HG02852 (cell line): ENCODE measurements around the gene FBXO22.

ENCODE experiments used
- ATAC-seq: cut with Tn5 transposase; IDR thresholded peaks from one replicate; pipeline ENCODE4 v1.9.1; 2021; ENCODE audit warnings: mild to moderate bottlenecking, moderate library complexity; ENCODE audit not compliant: unreplicated experiment

Gene FBXO22

GRCh38 chr15:75918135-75918534 is 14.5 kb downstream of the FBXO22 start:
- ATAC-seq, result no peak

GRCh38 chr15:75920079-75920478 is 16.4 kb downstream of the FBXO22 start:
- no peak for ATAC-seq

GRCh38 chr15:75921732-75922703 is 18.3 kb downstream of the FBXO22 start:
- no peak for ATAC-seq

GRCh38 chr15:75923756-75924155 is 20.1 kb downstream of the FBXO22 start:
- ATAC-seq, result no peak

- no peak for ATAC-seq
Observed at GRCh38 chr15:75924576-75924975, 20.9 kb downstream of the FBXO22 start.

GRCh38 chr15:75925440-75925839 is 21.8 kb downstream of the FBXO22 start:
- no peak for ATAC-seq

GRCh38 chr15:75926931-75927330 is 23.3 kb downstream of the FBXO22 start:
- ATAC-seq, result no peak

GRCh38 chr15:75927601-75928000 is 23.9 kb downstream of the FBXO22 start:
- ATAC-seq, result no peak

GRCh38 chr15:75928680-75929608 is 25.3 kb downstream of the FBXO22 start:
- no peak for ATAC-seq

GRCh38 chr15:75929799-75930565 is 26.3 kb downstream of the FBXO22 start:
- no peak for ATAC-seq

GRCh38 chr15:75930866-75931265 is 27.2 kb downstream of the FBXO22 start:
- ATAC-seq, result no peak

GRCh38 chr15:75942464-75942863 is 38.8 kb downstream of the FBXO22 start:
- ATAC-seq, result no peak

GRCh38 chr15:75943246-75943645 is 39.6 kb downstream of the FBXO22 start:
- ATAC-seq, result no peak

GRCh38 chr15:75943713-75944215 is 40.1 kb downstream of the FBXO22 start:
- ATAC-seq, result no peak

- ATAC-seq, result no peak
Observed at GRCh38 chr15:75945953-75946352, 42.3 kb downstream of the FBXO22 start.

GRCh38 chr15:75947092-75947491 is 43.4 kb downstream of the FBXO22 start:
- no peak for ATAC-seq

GRCh38 chr15:75948761-75949296 is 45.2 kb downstream of the FBXO22 start:
- ATAC-seq, result no peak

- ATAC-seq, result no peak
Observed at GRCh38 chr15:75952525-75952924, 48.8 kb downstream of the FBXO22 start.

GRCh38 chr15:75955720-75956119 is 52.0 kb downstream of the FBXO22 start:
- no peak for ATAC-seq

GRCh38 chr15:75961331-75961730 is 57.7 kb downstream of the FBXO22 start:
- no peak for ATAC-seq
